ENCODE measurements around the gene ACBD6.
A peak's percentile ranks its signal among the peaks of the same experiment; 100 is the strongest.

Gene ACBD6

GRCh38 chr1:180370597-180370996 lies 131.8 kb downstream of the ACBD6 start:
- TF ChIP-seq POLR2A (IDR thresholded peaks at IDR 0.05; ENCODE audit: low read length) (no peak), GATA1 (IDR thresholded peaks at IDR 0.05; ENCODE audit: low read depth, low read length) (no peak)
- DNase-seq, result no peak

GRCh38 chr1:180370188-180370587 lies 132.2 kb downstream of the ACBD6 start:
- DNase-seq, result no peak
- TF ChIP-seq POLR2A (IDR thresholded peaks at IDR 0.05; ENCODE audit: low read length) (no peak), GATA1 (IDR thresholded peaks at IDR 0.05; ENCODE audit: low read depth, low read length) (no peak)

GRCh38 chr1:180369061-180369460 lies 133.3 kb downstream of the ACBD6 start:
- no peak for TF ChIP-seq GATA1 (IDR thresholded peaks at IDR 0.05; ENCODE audit: low read depth, low read length)
- TF ChIP-seq POLR2A (IDR thresholded peaks at IDR 0.05; ENCODE audit: low read length), result no peak
- DNase-seq, result no peak

DNA sequence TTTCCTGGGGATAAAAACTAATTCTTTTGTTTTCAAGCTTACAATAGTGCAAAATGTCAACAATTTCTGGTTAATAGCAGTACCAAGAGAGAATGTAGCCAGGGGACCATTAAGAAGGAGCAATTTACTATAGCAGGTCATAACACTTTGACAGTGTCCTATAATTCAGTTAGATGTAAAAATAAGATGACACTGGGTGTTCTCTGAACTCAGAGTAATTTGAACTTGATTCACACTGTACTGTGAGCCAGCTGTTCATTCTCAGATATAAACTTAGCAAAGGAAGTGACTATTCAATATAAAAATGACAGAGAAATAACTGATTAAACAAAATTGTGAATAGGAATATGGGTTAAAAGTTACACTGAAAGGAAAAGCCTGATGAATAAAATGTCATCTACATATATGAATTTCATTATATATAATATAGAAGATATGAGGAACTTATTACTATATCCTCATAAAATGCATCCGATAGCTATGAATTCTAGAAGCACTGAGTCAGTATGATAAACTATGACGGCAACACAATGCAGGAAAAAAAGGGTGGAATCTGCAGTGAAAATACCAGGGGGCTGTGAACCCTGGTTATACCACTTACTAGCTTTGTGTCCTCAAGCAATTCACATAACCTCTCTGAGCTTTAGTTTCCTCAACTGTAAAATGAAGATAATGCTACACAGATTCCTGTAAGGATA lies 135.9 kb downstream of the ACBD6 start:
- TF ChIP-seq GATA1 (IDR thresholded peaks at IDR 0.05; ENCODE audit: low read depth, low read length) (no peak), POLR2A (IDR thresholded peaks at IDR 0.05; ENCODE audit: low read length) (no peak)
- no peak for DNase-seq

GRCh38 chr1:180365039-180365438 lies 137.3 kb downstream of the ACBD6 start:
- TF ChIP-seq GATA1 (IDR thresholded peaks at IDR 0.05; ENCODE audit: low read depth, low read length), result no peak
- TF ChIP-seq POLR2A (IDR thresholded peaks at IDR 0.05; ENCODE audit: low read length), result no peak

GRCh38 chr1:180363246-180363995 lies 139.0 kb downstream of the ACBD6 start:
- TF ChIP-seq POLR2A (IDR thresholded peaks at IDR 0.05; ENCODE audit: low read length), result no peak
- TF ChIP-seq GATA1 (IDR thresholded peaks at IDR 0.05; ENCODE audit: low read depth, low read length), result no peak
- DNase-seq, result no peak

More at GRCh38 chr1:180365039-180365438, 137.3 kb downstream of the ACBD6 start:
- peak; percentile 7 to 21 for DNase-seq

DNA sequence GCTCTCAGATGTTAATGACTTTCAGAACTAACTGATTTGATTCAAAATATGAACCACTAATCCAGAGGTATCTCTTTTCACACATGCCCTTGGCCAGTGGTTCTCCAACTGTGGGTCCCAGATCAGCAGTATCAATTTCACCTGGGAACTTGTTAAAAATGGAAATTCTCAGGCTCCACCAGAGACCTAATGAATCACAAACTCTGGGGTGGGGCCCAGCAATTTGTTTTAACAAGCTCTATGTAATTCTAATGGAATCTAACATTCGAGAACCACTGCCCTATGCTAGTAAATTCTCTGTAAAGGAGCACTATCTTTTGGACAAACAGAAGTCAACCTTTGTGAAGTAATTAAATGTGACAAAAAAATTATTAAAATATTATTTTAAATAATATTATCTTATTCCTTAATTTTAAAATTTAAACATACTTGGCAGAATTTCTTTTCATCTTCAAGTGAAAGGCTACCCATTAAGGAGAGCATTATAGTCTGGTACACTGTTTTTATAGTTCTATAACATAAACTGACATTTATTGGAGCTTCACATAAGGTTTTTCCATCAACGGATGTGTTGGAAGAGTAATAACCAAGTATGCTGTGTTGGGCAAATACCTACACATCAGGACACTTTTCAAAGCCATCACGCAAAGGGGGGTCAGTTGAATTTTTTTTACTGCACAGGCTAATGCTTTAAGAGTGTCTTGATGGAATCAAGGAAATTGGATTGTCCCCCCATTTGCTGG lies 141.9 kb downstream of the ACBD6 start:
- TF ChIP-seq POLR2A (IDR thresholded peaks at IDR 0.05; ENCODE audit: low read length), result no peak

DNA sequence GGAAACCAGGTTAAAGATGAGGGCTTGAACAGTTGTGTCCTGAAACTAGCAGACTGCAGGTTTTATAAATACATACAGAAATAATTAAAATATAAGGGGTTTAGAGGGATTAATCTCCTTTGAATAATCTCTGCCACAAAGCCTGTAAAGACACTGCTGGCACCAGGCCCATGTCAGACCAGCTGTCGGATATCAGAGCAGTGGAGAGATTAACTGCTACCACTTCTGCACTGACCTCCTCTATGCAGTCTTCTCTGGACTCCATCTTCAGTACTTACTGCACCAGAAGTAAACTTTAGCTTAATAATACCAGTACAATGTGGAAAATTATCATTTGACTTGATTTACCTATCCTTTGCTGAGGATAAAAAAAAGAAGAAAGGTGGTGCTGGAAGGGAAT lies 143.7 kb downstream of the ACBD6 start:
- TF ChIP-seq GATA1 (IDR thresholded peaks at IDR 0.05; ENCODE audit: low read depth, low read length) (no peak), POLR2A (IDR thresholded peaks at IDR 0.05; ENCODE audit: low read length) (no peak)

More for the DNA sequence above, 141.9 kb downstream of the ACBD6 start:
- no peak for DNase-seq

GRCh38 chr1:180353945-180354344 lies 148.4 kb downstream of the ACBD6 start:
- DNase-seq, result no peak
- TF ChIP-seq POLR2A (IDR thresholded peaks at IDR 0.05; ENCODE audit: low read length), result no peak
- no peak for TF ChIP-seq GATA1 (IDR thresholded peaks at IDR 0.05; ENCODE audit: low read depth, low read length)

More for the DNA sequence above, 143.7 kb downstream of the ACBD6 start:
- peak in 1 of 2 experiments; percentile 3 for DNase-seq

DNA sequence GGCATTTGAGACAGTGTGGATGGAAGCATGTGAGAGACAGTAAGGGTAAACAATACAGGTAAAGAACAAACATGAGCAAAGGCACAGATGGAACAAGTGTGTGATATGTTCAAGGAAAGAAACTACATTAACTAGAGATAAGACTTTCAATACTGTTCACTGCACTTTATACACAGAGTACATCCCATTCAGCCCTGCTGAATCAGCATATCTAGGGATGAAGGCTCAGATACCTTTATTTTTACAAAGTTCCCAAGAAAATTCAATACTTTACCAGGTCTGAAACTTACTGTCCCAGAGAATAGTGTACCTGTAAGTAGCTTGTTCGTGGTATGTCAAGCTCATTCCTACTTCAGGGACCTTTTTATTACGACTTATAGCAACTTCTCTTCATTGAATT lies 149.8 kb downstream of the ACBD6 start:
- no peak for TF ChIP-seq POLR2A (IDR thresholded peaks at IDR 0.05; ENCODE audit: low read length)
- no peak for TF ChIP-seq GATA1 (IDR thresholded peaks at IDR 0.05; ENCODE audit: low read depth, low read length)
- no peak for DNase-seq

DNA sequence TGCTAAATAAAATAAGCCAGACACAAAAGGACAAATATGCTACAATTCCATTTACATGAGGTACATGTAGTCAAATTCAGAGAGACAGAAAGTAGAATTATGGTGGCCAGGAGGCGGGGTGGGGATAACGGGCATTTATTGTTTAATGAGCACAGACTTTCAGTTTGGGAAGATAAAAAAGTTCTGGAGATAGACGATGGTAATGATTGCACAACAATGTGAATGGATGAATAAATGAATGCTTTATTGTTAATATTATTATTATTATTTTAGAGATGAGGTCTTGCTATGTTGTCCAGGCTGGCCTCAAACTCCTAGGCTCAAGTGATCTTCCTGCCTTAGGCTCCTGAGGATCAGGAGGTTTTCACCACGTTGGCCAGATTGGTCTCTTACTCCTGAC lies 150.4 kb downstream of the ACBD6 start:
- no peak for TF ChIP-seq GATA1 (IDR thresholded peaks at IDR 0.05; ENCODE audit: low read depth, low read length)
- TF ChIP-seq POLR2A (IDR thresholded peaks at IDR 0.05; ENCODE audit: low read length), result no peak
- no peak for DNase-seq

DNA sequence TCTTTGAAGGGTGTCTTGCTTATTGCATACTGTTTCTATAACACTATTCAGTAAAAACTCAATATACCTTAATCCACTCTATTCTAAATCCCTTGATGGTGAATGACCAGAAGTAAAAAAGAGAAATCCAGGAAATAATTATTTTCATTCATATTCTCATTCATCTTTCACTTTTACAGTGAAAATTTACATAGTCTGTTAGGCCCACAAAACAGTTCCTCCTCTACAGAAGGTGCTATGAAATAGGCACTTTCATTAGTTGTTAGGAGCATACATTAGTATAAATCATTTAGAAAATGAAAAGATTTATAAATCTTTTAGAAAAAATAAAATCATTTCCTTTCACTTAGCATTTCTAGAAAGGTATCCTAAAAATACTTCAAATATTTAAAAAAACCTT lies 157.2 kb downstream of the ACBD6 start:
- TF ChIP-seq POLR2A (IDR thresholded peaks at IDR 0.05; ENCODE audit: low read length), result no peak
- TF ChIP-seq GATA1 (IDR thresholded peaks at IDR 0.05; ENCODE audit: low read depth, low read length), result no peak

GRCh38 chr1:180343921-180344769 lies 158.2 kb downstream of the ACBD6 start:
- TF ChIP-seq POLR2A (IDR thresholded peaks at IDR 0.05; ENCODE audit: low read length) (no peak), GATA1 (IDR thresholded peaks at IDR 0.05; ENCODE audit: low read depth, low read length) (no peak)
- no peak for DNase-seq

More for the DNA sequence above, 157.2 kb downstream of the ACBD6 start:
- DNase-seq, result no peak

Data from erythroblast (primary cell).